SH-SY5Y (cell line): ENCODE data around the gene ZNF35.

ENCODE experiments used
- GATA2 ChIP-seq: IDR thresholded peaks from 2 replicates; pipeline ENCODE4 v1.6.1; 2011; ENCODE audit warnings: mild to moderate bottlenecking, low read depth, low read length
- GATA3 ChIP-seq: IDR thresholded peaks from 2 replicates; pipeline ENCODE4 v1.6.1; 2011; ENCODE audit warnings: low read depth, mild to moderate bottlenecking, low read length, moderate library complexity

- TF ChIP-seq GATA2, result no peak
- no peak for TF ChIP-seq GATA3
Measured at GRCh38 chr3:44601749-44602148, 46.8 kb upstream of the ZNF35 start.
